Liver (tissue), 9 donors: ENCODE results near the gene ANKRD1. TPM values are rescaled to one million over a fixed set of nuclear protein-coding genes. Genes with fewer than 3 reads are reported as not detected.

ENCODE experiments used
- DNase-seq: peaks from one replicate; pipeline ENCODE4 v3.0.0-alpha.2; 2017; ENCODE audit warnings: low spot score
- H3K27ac ChIP-seq, 2 donors: one replicate each; pipeline ENCODE4 v1.7.0; 2013; ENCODE audit warnings: inconsistent platforms in 2 of 2, low read length in 2 of 2, control low read depth in 1 of 2, low read depth in 1 of 2, mild to moderate bottlenecking in 1 of 2
- H3K27me3 ChIP-seq, 4 donors: one replicate each; pipeline versions ENCODE4 v1.6.1 to v1.7.0; 2013; ENCODE audit warnings: low read length in 3 of 4, inconsistent platforms in 1 of 4, mild to moderate bottlenecking in 1 of 4, moderate library complexity in 1 of 4; ENCODE audit not compliant: control insufficient read depth in 4 of 4, insufficient read depth in 4 of 4
- H3K36me3 ChIP-seq, 4 donors: one replicate each; pipeline versions ENCODE4 v1.6.1 to v1.7.0; 2013; ENCODE audit warnings: low read length in 3 of 4, mild to moderate bottlenecking in 3 of 4, low read depth in 1 of 4, moderate library complexity in 1 of 4; ENCODE audit not compliant: control insufficient read depth in 4 of 4, insufficient read depth in 3 of 4
- H3K4me1 ChIP-seq, 4 donors: one replicate each; pipeline versions ENCODE4 v1.6.1 to v1.7.0; 2013; ENCODE audit warnings: low read length in 3 of 4, mild to moderate bottlenecking in 3 of 4, moderate library complexity in 1 of 4; ENCODE audit not compliant: control insufficient read depth in 4 of 4, insufficient read depth in 4 of 4
- H3K4me3 ChIP-seq, 3 donors: one replicate each; pipeline versions ENCODE4 v1.6.1 to v1.7.0; 2013; ENCODE audit warnings: low read length in 3 of 3, control low read depth in 1 of 3, low read depth in 1 of 3, mild to moderate bottlenecking in 1 of 3
- H3K9ac ChIP-seq, 2 donors: one replicate each; pipeline ENCODE4 v1.7.0; 2013; ENCODE audit warnings: low read length in 2 of 2, mild to moderate bottlenecking in 2 of 2, moderate library complexity in 2 of 2, control low read depth in 1 of 2, low read depth in 1 of 2
- H3K9me3 ChIP-seq, 4 donors: one replicate each; pipeline versions ENCODE4 v1.6.1 to v1.7.0; 2013; ENCODE audit warnings: low read length in 3 of 4; ENCODE audit not compliant: control insufficient read depth in 4 of 4
- CTCF ChIP-seq: fragments of 150-350 bp; IDR thresholded peaks from 2 replicates; pipeline ENCODE4 v1.5.1; 2017; ENCODE audit warnings: improper control_type of control experiment, low read depth, low read length; ENCODE audit not compliant: missing input control
- EGR1 ChIP-seq, 2 donors: IDR thresholded peaks; 2 replicates each; pipeline ENCODE4 v1.6.1; 2016 to 2018; ENCODE audit warnings: antibody characterized with exemption in 2 of 2, low read depth in 2 of 2
- FOXA1 ChIP-seq: IDR thresholded peaks from 2 replicates; pipeline ENCODE4 v1.6.1; 2016; ENCODE audit warnings: antibody characterized with exemption
- FOXA2 ChIP-seq: IDR thresholded peaks from 2 replicates; pipeline ENCODE4 v1.6.1; 2016; ENCODE audit warnings: antibody characterized with exemption
- GABPA ChIP-seq, 2 donors: IDR thresholded peaks in 1 of 2; conservative IDR thresholded peaks in 1 of 2; 2 replicates each; pipeline ENCODE4 v1.6.1; 2016; ENCODE audit warnings: antibody characterized with exemption in 2 of 2, mild to moderate bottlenecking in 1 of 2, moderate library complexity in 1 of 2
- HNF4A ChIP-seq, 2 donors: conservative IDR thresholded peaks; 2 replicates each; pipeline ENCODE4 v1.6.1; 2016; ENCODE audit warnings: antibody characterized with exemption in 2 of 2, mild to moderate bottlenecking in 2 of 2
- HNF4G ChIP-seq: IDR thresholded peaks from 2 replicates; pipeline ENCODE4 v1.6.1; 2016; ENCODE audit warnings: antibody characterized with exemption
- JUND ChIP-seq, 2 donors: IDR thresholded peaks; 2 replicates each; pipeline ENCODE4 v1.6.1; 2016; ENCODE audit warnings: antibody characterized with exemption in 2 of 2
- MAX ChIP-seq: IDR thresholded peaks from 2 replicates; pipeline ENCODE4 v1.6.1; 2016; ENCODE audit warnings: antibody characterized with exemption
- NR2F2 ChIP-seq: IDR thresholded peaks from 2 replicates; pipeline ENCODE4 v1.6.1; 2016; ENCODE audit warnings: antibody characterized with exemption
- RXRA ChIP-seq, 2 donors: IDR thresholded peaks; 2 replicates each; pipeline ENCODE4 v1.6.1; 2017 to 2018; ENCODE audit warnings: antibody characterized with exemption in 2 of 2, mild to moderate bottlenecking in 1 of 2
- SP1 ChIP-seq: IDR thresholded peaks from 2 replicates; pipeline ENCODE4 v1.6.1; 2018; ENCODE audit warnings: antibody characterized with exemption, mild to moderate bottlenecking
- YY1 ChIP-seq: IDR thresholded peaks from 2 replicates; pipeline ENCODE4 v1.6.1; 2016; ENCODE audit warnings: antibody characterized with exemption, mild to moderate bottlenecking
- ZBTB33 ChIP-seq: IDR thresholded peaks from 2 replicates; pipeline ENCODE4 v1.6.1; 2016; ENCODE audit warnings: antibody characterized with exemption
- WGBS: extraction: QIAGEN DNeasy Blood & Tissue Kit; methylation state at CpG from one replicate; pipeline ENCODE4 v1.1.7; 2013; 5-methylcytosine and 5-hydroxymethylcytosine counted together
- polyA plus RNA-seq, 2 donors: library from polyadenylated mRNA; stranded (reverse) in 1 of 2; unstranded in 1 of 2; fragments of 200-250 nt in 1 of 2; fragments of >200 nt in 1 of 2; fragmentation: Nextera tagmentation in 1 of 2; extraction: Ambion mirVana in 1 of 2; gene quantifications; one replicate each; pipeline versions ENCODE4 v1.2.1 to v1.2.3, GENCODE V29; 2013 to 2015
- total RNA-seq, 2 donors: library from RNA; depleted of rRNA; stranded (reverse); fragments of >200 nt; gene quantifications; one replicate each; pipeline ENCODE4 v1.2.3, GENCODE V29; 2014
- TF ChIP-seq, protein P1 (sequence below): IDR thresholded peaks from 2 replicates; pipeline ENCODE4 v1.6.1; 2016; ENCODE audit warnings: antibody characterized with exemption, mild to moderate bottlenecking
- TF ChIP-seq, protein P2 (sequence below): IDR thresholded peaks from 2 replicates; pipeline ENCODE4 v1.6.1; 2016; ENCODE audit warnings: antibody characterized with exemption
- donor health status: healthy.
- donor health status: healthy.
- donor health status: healthy.
- donor health status: healthy.
- donor health status: healthy.

ANKRD1 gene
- total and polyA plus RNA-seq, 4 donors = 0.16 to 0.25 TPM; not detected in 2

DNA sequence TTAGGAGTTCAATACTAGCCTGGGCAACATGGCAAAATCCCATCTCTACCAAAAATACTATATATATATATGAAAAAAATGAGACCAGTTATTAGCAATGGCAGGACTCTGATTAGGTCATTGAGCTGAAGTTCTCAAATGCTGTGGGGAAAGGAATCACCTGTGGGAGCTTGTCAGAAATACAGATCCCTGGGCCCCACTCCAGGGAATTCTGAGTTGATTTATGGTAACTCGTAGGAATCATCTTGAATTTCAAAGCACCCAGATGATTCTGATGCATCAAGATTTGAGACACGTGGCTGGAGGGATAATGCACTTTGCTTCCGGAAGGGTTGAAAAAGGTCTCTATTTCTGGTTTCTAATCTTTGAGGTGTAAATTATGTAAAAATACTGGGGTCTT, 1.0 kb upstream of the ANKRD1 start:
- Histone ChIP-seq H3K36me3 (no peaks in the 10 kb centered on the region), H3K4me1 (no peaks in the 10 kb centered on the region), H3K4me3 (no peak overlapping the region), H3K9ac (no peak overlapping the region), H3K9me3 (no peaks in the 10 kb centered on the region), H3K27ac (no peak overlapping the region), H3K27me3 (no peaks in the 10 kb centered on the region)
- TF ChIP-seq, protein P1, sequence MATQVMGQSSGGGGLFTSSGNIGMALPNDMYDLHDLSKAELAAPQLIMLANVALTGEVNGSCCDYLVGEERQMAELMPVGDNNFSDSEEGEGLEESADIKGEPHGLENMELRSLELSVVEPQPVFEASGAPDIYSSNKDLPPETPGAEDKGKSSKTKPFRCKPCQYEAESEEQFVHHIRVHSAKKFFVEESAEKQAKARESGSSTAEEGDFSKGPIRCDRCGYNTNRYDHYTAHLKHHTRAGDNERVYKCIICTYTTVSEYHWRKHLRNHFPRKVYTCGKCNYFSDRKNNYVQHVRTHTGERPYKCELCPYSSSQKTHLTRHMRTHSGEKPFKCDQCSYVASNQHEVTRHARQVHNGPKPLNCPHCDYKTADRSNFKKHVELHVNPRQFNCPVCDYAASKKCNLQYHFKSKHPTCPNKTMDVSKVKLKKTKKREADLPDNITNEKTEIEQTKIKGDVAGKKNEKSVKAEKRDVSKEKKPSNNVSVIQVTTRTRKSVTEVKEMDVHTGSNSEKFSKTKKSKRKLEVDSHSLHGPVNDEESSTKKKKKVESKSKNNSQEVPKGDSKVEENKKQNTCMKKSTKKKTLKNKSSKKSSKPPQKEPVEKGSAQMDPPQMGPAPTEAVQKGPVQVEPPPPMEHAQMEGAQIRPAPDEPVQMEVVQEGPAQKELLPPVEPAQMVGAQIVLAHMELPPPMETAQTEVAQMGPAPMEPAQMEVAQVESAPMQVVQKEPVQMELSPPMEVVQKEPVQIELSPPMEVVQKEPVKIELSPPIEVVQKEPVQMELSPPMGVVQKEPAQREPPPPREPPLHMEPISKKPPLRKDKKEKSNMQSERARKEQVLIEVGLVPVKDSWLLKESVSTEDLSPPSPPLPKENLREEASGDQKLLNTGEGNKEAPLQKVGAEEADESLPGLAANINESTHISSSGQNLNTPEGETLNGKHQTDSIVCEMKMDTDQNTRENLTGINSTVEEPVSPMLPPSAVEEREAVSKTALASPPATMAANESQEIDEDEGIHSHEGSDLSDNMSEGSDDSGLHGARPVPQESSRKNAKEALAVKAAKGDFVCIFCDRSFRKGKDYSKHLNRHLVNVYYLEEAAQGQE = no peak
- TF ChIP-seq RXRA (IDR thresholded peaks at IDR 0.05) = no peak
- no peak for TF ChIP-seq SP1
- TF ChIP-seq HNF4A (conservative IDR thresholded peaks at IDR 0.05) = no peak
- no peak for TF ChIP-seq EGR1 (IDR thresholded peaks at IDR 0.05; ENCODE audit: low read depth in 2 of 2)
- TF ChIP-seq YY1 = no peak
- TF ChIP-seq FOXA2 = no peak
- TF ChIP-seq NR2F2 = no peak
- TF ChIP-seq CTCF = no peak
- no peak for TF ChIP-seq ZBTB33
- TF ChIP-seq, protein P2, sequence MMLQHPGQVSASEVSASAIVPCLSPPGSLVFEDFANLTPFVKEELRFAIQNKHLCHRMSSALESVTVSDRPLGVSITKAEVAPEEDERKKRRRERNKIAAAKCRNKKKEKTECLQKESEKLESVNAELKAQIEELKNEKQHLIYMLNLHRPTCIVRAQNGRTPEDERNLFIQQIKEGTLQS = no peak
- 77% methylated on average over 3 of the region's 3 CpGs for WGBS
- DNase-seq = no peak

GRCh38 chr10:90919683-90920574, 958 bp downstream of the ANKRD1 start:
- Histone ChIP-seq H3K27me3 (peaks cover 0 to 4% (median 0%) of the 10 kb centered on the region in 4 donors), H3K27ac (no peak overlapping the region), H3K4me3 (no peak overlapping the region), H3K9me3 (no peaks in the 10 kb centered on the region), H3K36me3 (no peaks in the 10 kb centered on the region), H3K4me1 (no peaks in the 10 kb centered on the region), H3K9ac (no peak overlapping the region)
- DNase-seq = no peak
- WGBS = 69% methylated on average over 8 of the region's 8 CpGs
- TF ChIP-seq, protein P1 = no peak
- TF ChIP-seq FOXA1 (no peak), MAX (no peak), HNF4A (conservative IDR thresholded peaks at IDR 0.05) (no peak), ZBTB33 (no peak), HNF4G (no peak), JUND (IDR thresholded peaks at IDR 0.05) (no peak), GABPA (IDR thresholded peaks at IDR 0.05 in 1 of 2, conservative IDR thresholded peaks at IDR 0.05 in 1 of 2) (no peak), EGR1 (IDR thresholded peaks at IDR 0.05; ENCODE audit: low read depth in 2 of 2) (no peak)
- TF ChIP-seq, protein P2 = no peak
